Nephron (organoid): ENCODE results near the gene CHRM5.

Experiments used
- H3K27ac Mint-ChIP-seq, 3 experiments: 2 replicates each; pipeline ENCODE4 v1.8.0; 2020; ENCODE audit warnings: mixed read lengths in 3 of 3, mild to moderate bottlenecking in 2 of 3, moderate library complexity in 1 of 3
- H3K27me3 Mint-ChIP-seq: 2 replicates; pipeline ENCODE4 v1.8.0; 2021; ENCODE audit warnings: low read depth, mild to moderate bottlenecking, moderate library complexity, mixed read lengths
- H3K36me3 Mint-ChIP-seq: 2 replicates; pipeline ENCODE4 v1.8.0; 2020; ENCODE audit warnings: low read depth, mixed read lengths
- H3K4me1 Mint-ChIP-seq: 2 replicates; pipeline ENCODE4 v1.8.0; 2020; ENCODE audit warnings: mixed read lengths
- H3K4me3 Mint-ChIP-seq, 3 experiments: 2 replicates each; pipeline ENCODE4 v1.8.0; 2020; ENCODE audit warnings: mild to moderate bottlenecking in 3 of 3, mixed read lengths in 3 of 3, moderate library complexity in 2 of 3
- H3K9me3 Mint-ChIP-seq: 2 replicates; pipeline ENCODE4 v1.8.0; 2020; ENCODE audit warnings: mixed read lengths
- TF ChIP-seq, protein P1 (sequence below), 3 experiments: fragments of 200-600 bp; sonication (generic); IDR thresholded peaks; one replicate each; pipeline ENCODE4 v1.5.0; 2021; ENCODE audit warnings: antibody characterized with exemption in 3 of 3; ENCODE audit not compliant: unreplicated experiment in 3 of 3

Gene CHRM5, protein sequence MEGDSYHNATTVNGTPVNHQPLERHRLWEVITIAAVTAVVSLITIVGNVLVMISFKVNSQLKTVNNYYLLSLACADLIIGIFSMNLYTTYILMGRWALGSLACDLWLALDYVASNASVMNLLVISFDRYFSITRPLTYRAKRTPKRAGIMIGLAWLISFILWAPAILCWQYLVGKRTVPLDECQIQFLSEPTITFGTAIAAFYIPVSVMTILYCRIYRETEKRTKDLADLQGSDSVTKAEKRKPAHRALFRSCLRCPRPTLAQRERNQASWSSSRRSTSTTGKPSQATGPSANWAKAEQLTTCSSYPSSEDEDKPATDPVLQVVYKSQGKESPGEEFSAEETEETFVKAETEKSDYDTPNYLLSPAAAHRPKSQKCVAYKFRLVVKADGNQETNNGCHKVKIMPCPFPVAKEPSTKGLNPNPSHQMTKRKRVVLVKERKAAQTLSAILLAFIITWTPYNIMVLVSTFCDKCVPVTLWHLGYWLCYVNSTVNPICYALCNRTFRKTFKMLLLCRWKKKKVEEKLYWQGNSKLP

DNA sequence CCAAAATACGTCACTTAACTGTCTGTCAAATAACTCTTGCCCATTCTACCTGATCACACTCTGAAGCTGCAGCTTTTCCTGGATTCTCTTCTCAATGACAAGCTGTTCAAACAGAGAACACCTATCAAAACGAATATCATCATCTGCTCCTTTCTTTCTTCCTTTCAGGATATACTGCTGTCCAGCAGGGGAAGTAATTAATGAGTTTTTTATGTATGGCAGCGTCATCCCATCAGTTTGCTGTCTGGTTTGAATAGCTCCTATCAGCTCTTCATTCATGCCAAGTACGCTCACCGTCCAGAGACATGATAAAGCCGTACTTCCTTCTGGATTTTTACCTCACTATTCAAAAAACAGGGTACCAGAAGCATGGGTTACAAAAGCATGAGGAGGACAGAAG is at the start of gene CHRM5:
TSS of gene CHRM5 (plus strand) at position 274 of the 400 bp plus-strand sequence. CDS start 94,221 bp downstream, outside the sequence.
- H3K27me3 Mint-ChIP-seq = no peaks in the 10 kb centered on the region
- no peaks in the 10 kb centered on the region for H3K4me1 Mint-ChIP-seq

DNA sequence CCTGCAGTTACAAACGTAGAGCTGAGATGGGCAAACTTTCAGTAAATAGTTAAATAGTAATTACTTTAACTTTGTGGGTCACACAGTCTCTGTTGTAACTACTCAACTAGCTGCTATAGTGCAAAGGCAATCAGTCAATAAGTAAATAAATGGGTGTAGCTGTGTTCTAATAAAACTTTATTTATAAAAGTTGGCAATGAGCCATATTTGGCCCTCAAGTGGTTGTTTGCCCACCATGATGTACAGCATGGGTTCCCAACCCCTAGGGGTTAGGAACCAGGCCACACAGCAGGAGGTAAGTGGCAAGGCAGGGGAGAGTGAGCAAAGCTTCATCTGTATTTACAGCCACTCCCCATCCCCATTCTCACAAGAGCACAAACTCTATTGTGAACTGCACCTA is 44.9 kb upstream of the CHRM5 start:
- H3K4me3 Mint-ChIP-seq = no peak overlapping the region
- TF ChIP-seq, protein P1, sequence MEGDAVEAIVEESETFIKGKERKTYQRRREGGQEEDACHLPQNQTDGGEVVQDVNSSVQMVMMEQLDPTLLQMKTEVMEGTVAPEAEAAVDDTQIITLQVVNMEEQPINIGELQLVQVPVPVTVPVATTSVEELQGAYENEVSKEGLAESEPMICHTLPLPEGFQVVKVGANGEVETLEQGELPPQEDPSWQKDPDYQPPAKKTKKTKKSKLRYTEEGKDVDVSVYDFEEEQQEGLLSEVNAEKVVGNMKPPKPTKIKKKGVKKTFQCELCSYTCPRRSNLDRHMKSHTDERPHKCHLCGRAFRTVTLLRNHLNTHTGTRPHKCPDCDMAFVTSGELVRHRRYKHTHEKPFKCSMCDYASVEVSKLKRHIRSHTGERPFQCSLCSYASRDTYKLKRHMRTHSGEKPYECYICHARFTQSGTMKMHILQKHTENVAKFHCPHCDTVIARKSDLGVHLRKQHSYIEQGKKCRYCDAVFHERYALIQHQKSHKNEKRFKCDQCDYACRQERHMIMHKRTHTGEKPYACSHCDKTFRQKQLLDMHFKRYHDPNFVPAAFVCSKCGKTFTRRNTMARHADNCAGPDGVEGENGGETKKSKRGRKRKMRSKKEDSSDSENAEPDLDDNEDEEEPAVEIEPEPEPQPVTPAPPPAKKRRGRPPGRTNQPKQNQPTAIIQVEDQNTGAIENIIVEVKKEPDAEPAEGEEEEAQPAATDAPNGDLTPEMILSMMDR (IDR thresholded peaks at IDR 0.05; ENCODE audit: unreplicated experiment in 3 of 3) = no peak
- no peaks in the 10 kb centered on the region for H3K4me1 Mint-ChIP-seq
- no peaks in the 10 kb centered on the region for H3K9me3 Mint-ChIP-seq
- H3K27me3 Mint-ChIP-seq = no peaks in the 10 kb centered on the region
- no peaks in the 10 kb centered on the region for H3K36me3 Mint-ChIP-seq
- H3K27ac Mint-ChIP-seq = no peak overlapping the region

More for the DNA sequence above, at the start of gene CHRM5:
- no peaks in the 10 kb centered on the region for H3K36me3 Mint-ChIP-seq
- no peak within 1 kb of the TSS for H3K4me3 Mint-ChIP-seq
- no peaks in the 10 kb centered on the region for H3K9me3 Mint-ChIP-seq
- H3K27ac Mint-ChIP-seq = no peak within 1 kb of the TSS
- TF ChIP-seq, protein P1 (IDR thresholded peaks at IDR 0.05; ENCODE audit: unreplicated experiment in 3 of 3) = no peak

DNA sequence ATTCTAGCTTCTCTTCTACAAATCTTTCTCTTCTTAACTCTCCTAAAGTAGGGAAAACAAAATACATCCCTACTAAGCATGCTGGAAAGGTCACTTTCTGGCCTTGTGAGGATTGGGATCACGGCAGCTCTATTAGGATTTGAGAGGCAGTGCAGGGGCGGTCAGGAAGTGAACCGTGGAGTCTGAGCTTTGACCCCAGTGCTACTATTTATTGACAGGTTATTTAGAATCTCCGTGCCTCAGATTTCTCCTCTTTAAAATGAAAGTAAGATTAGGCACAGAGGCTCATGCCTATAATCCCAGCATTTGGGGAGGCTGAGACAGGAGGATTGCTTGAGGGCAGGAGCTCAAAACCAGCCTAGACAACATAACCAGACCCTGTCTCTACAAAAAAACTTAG is 42.0 kb upstream of the CHRM5 start:
- Mint-ChIP-seq H3K9me3 (no peaks in the 10 kb centered on the region), H3K4me3 (no peak overlapping the region), H3K4me1 (no peaks in the 10 kb centered on the region), H3K27me3 (no peaks in the 10 kb centered on the region), H3K27ac (no peak overlapping the region), H3K36me3 (no peaks in the 10 kb centered on the region)
- TF ChIP-seq, protein P1 (IDR thresholded peaks at IDR 0.05; ENCODE audit: unreplicated experiment in 3 of 3) = no peak

DNA sequence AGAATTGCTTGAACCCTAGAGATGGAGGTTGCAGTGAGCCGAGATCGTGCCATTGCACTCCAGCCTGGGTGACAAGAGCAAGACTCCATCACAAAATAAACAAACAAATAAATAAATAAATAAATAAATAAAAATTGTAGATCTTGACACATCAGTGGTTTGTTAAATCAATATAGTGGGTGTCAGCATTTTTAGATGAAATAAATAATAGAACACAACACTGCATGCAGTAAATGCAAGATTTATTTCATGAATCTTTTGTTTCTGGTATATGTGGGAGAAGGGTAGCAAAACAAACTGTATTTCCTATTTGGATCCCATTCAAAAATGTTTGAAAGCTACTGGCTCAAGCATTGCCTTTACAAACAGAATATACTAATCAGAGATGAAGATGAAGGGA is 35.6 kb upstream of the CHRM5 start:
- H3K27me3 Mint-ChIP-seq = no peaks in the 10 kb centered on the region
- peak overlapping the region in 2 of 3 experiments; percentile 9 to 83 for H3K27ac Mint-ChIP-seq
- peaks cover 6% of the 10 kb centered on the region for H3K4me1 Mint-ChIP-seq
- no peaks in the 10 kb centered on the region for H3K9me3 Mint-ChIP-seq
- no peaks in the 10 kb centered on the region for H3K36me3 Mint-ChIP-seq
- TF ChIP-seq, protein P1 (IDR thresholded peaks at IDR 0.05; ENCODE audit: unreplicated experiment in 3 of 3) = no peak
- no peak overlapping the region for H3K4me3 Mint-ChIP-seq

DNA sequence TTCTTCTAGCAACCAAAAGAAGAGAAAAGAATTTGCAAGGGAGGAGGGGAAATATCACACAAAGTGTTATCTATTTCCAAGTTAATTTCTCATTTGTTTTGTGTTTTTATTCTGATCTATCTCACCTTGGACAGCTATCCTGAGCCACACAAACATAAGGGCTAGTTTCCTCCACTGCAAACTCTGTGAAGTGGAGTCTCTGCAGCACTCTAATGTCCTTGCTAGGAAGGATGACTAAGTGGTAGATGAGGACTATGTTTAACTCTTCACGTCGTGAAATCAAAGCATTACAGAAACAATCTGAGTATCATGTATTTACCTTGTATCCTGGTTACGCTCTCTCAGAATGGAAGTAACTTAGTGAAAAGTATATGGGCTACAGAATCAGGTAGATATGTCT is 33.9 kb upstream of the CHRM5 start:
- H3K27me3 Mint-ChIP-seq = no peaks in the 10 kb centered on the region
- no peaks in the 10 kb centered on the region for H3K9me3 Mint-ChIP-seq
- H3K36me3 Mint-ChIP-seq = no peaks in the 10 kb centered on the region
- peaks cover 6% of the 10 kb centered on the region for H3K4me1 Mint-ChIP-seq
- no peak overlapping the region for H3K27ac Mint-ChIP-seq
- TF ChIP-seq, protein P1 (IDR thresholded peaks at IDR 0.05; ENCODE audit: unreplicated experiment in 3 of 3) = no peak
- H3K4me3 Mint-ChIP-seq = no peak overlapping the region

DNA sequence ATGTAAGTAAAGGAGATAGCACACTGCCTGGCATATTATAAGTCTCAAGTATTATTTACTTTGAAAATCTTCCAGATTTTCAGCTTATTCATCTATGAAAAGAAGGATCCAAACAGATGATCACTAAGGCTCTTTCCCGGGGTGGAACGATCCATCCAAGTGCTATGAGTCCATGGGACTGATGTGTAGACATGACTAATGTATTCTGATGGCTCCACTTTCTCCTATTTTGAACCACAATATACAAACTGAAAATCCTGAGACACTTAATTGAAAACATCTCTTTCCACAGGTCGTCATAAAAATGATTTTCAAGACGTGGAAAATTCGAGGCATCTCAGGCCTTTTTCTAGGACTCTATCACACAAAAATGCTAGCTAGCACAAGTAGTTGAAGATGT is 33.4 kb upstream of the CHRM5 start:
- no peaks in the 10 kb centered on the region for H3K9me3 Mint-ChIP-seq
- H3K4me3 Mint-ChIP-seq = no peak overlapping the region
- no peaks in the 10 kb centered on the region for H3K27me3 Mint-ChIP-seq

More for the DNA sequence above, 33.4 kb upstream of the CHRM5 start:
- Mint-ChIP-seq H3K36me3 (no peaks in the 10 kb centered on the region), H3K27ac (no peak overlapping the region), H3K4me1 (peaks cover 6% of the 10 kb centered on the region)
- TF ChIP-seq, protein P1 (IDR thresholded peaks at IDR 0.05; ENCODE audit: unreplicated experiment in 3 of 3) = no peak
